BLaER1 treated with 17β-estradiol and CSF1 and Interleukin-3, amounts not matched to agents 10 nM and 100 nM (cell line): Measurements from ENCODE around the gene PTPN7.

Experiments used
- H3K27ac ChIP-seq, 11 experiments: shearing (Covaris generic); formaldehyde crosslinking; 2 replicates each; pipeline ENCODE4 v1.8.1; 2022
- H3K27me3 ChIP-seq, 11 experiments: shearing (Covaris generic); formaldehyde crosslinking; 2 replicates each; pipeline ENCODE4 v1.8.1; 2022
- H3K36me3 ChIP-seq, 11 experiments: shearing (Covaris generic); formaldehyde crosslinking; 2 replicates each; pipeline ENCODE4 v1.8.1; 2022
- H3K4me1 ChIP-seq, 10 experiments: shearing (Covaris generic); formaldehyde crosslinking; 2 replicates each; pipeline ENCODE4 v1.8.1; 2022
- H3K4me2 ChIP-seq, 11 experiments: shearing (Covaris generic); formaldehyde crosslinking; 2 replicates each; pipeline ENCODE4 v1.8.1; 2022
- H3K4me3 ChIP-seq, 10 experiments: shearing (Covaris generic); formaldehyde crosslinking; 2 replicates each; pipeline ENCODE4 v1.8.1; 2022
- H3K9ac ChIP-seq, 11 experiments: shearing (Covaris generic); formaldehyde crosslinking; 2 replicates each; pipeline ENCODE4 v1.8.1; 2022
- H3K9me3 ChIP-seq, 11 experiments: shearing (Covaris generic); formaldehyde crosslinking; replicated peaks in 1 of 11; 2 replicates each; pipeline ENCODE4 v1.8.1; 2022
- H4K20me1 ChIP-seq, 11 experiments: shearing (Covaris generic); formaldehyde crosslinking; 2 replicates each; pipeline ENCODE4 v1.8.1; 2022
- Cebpa-rat ChIP-seq, 11 experiments: shearing (Covaris generic); IDR thresholded peaks; 2 replicates each; pipeline ENCODE4 v1.8.1; 2022

Gene PTPN7

GRCh38 chr1:202154148-202154765 is 6.1 kb downstream of the PTPN7 start:
- TF ChIP-seq Cebpa-rat (IDR thresholded peaks at IDR 0.05) = no peak
- no peak overlapping the region for H3K9ac ChIP-seq
- H3K9me3 ChIP-seq = no peaks in the 10 kb centered on the region
- H3K27me3 ChIP-seq = no peaks in the 10 kb centered on the region
- H3K4me2 ChIP-seq = no peak overlapping the region
- peaks cover 21 to 100% (median 79%) of the 10 kb centered on the region in 11 experiments; a peak in 20 of 22 replicates for H4K20me1 ChIP-seq
- peaks cover 88 to 100% (median 93%) of the 10 kb centered on the region in 11 experiments for H3K36me3 ChIP-seq
- peaks cover 32 to 70% (median 43%) of the 10 kb centered on the region in 10 experiments for H3K4me1 ChIP-seq
- no peak overlapping the region for H3K4me3 ChIP-seq
- no peak overlapping the region for H3K27ac ChIP-seq

GRCh38 chr1:202153284-202153683 is 7.1 kb downstream of the PTPN7 start:
- no peaks in the 10 kb centered on the region for H3K9me3 ChIP-seq
- no peak for TF ChIP-seq Cebpa-rat (IDR thresholded peaks at IDR 0.05)
- H3K27ac ChIP-seq = no peak overlapping the region
- peaks cover 97 to 100% (median 100%) of the 10 kb centered on the region in 11 experiments for H3K36me3 ChIP-seq
- peak overlapping the region in 2 of 11 experiments; percentile 17 to 20; a peak in 2 of 22 replicates for H3K9ac ChIP-seq
- peaks cover 22 to 70% (median 34%) of the 10 kb centered on the region in 10 experiments for H3K4me1 ChIP-seq
- H3K4me3 ChIP-seq = no peak overlapping the region
- H3K27me3 ChIP-seq = no peaks in the 10 kb centered on the region
- no peak overlapping the region for H3K4me2 ChIP-seq
- H4K20me1 ChIP-seq = peaks cover 21 to 100% (median 72%) of the 10 kb centered on the region in 11 experiments; a peak in 20 of 22 replicates

GRCh38 chr1:202152399-202152798 is 8.0 kb downstream of the PTPN7 start:
- peaks cover 98 to 100% (median 100%) of the 10 kb centered on the region in 11 experiments for H3K36me3 ChIP-seq
- H3K27me3 ChIP-seq = no peaks in the 10 kb centered on the region
- H3K27ac ChIP-seq = no peak overlapping the region
- H3K9ac ChIP-seq = peak overlapping the region in 2 of 11 experiments; percentile 5 to 31; a peak in 2 of 22 replicates
- TF ChIP-seq Cebpa-rat (IDR thresholded peaks at IDR 0.05) = no peak
- H3K4me3 ChIP-seq = no peak overlapping the region
- H3K4me1 ChIP-seq = peaks cover 13 to 70% (median 28%) of the 10 kb centered on the region in 10 experiments
- no peak overlapping the region; a peak in 1 of 22 replicates for H3K4me2 ChIP-seq
- no peaks in the 10 kb centered on the region for H3K9me3 ChIP-seq
- H4K20me1 ChIP-seq = peaks cover 12 to 100% (median 68%) of the 10 kb centered on the region in 11 experiments; a peak in 20 of 22 replicates

- 0 out of 22 replicates have a peak overlapping the region, but pooled peaks of 1 of the 11 experiments have one; percentile 5 for H3K9ac ChIP-seq
- peaks cover 0 to 70% (median 20%) of the 10 kb centered on the region in 10 experiments for H3K4me1 ChIP-seq
- H3K27me3 ChIP-seq = no peaks in the 10 kb centered on the region
- peaks cover 4 to 100% (median 70%) of the 10 kb centered on the region in 11 experiments; a peak in 18 of 22 replicates for H4K20me1 ChIP-seq
- H3K4me3 ChIP-seq = no peak overlapping the region
- no peak overlapping the region for H3K27ac ChIP-seq
- H3K36me3 ChIP-seq = peaks cover 92 to 99% (median 96%) of the 10 kb centered on the region in 11 experiments
- no peak overlapping the region for H3K4me2 ChIP-seq
- TF ChIP-seq Cebpa-rat (IDR thresholded peaks at IDR 0.05) = no peak
- H3K9me3 ChIP-seq = no peaks in the 10 kb centered on the region
Measured at GRCh38 chr1:202151045-202151444, 9.4 kb downstream of the PTPN7 start.

GRCh38 chr1:202150602-202151001 is 9.8 kb downstream of the PTPN7 start:
- H3K9ac ChIP-seq = peak overlapping the region in 1 of 11 experiments; percentile 15; a peak in 1 of 22 replicates

GRCh38 chr1:202150187-202150586 is 10.2 kb downstream of the PTPN7 start:
- H3K4me3 ChIP-seq = no peak overlapping the region
- H3K9me3 ChIP-seq = no peaks in the 10 kb centered on the region
- H3K27ac ChIP-seq = no peak overlapping the region
- peaks cover 8 to 70% (median 20%) of the 10 kb centered on the region in 10 experiments for H3K4me1 ChIP-seq
- H3K9ac ChIP-seq = peak overlapping the region in 1 of 11 experiments; percentile 15; a peak in 1 of 22 replicates
- no peaks in the 10 kb centered on the region for H3K27me3 ChIP-seq
- H3K36me3 ChIP-seq = peaks cover 83 to 90% (median 87%) of the 10 kb centered on the region in 11 experiments
- no peak for TF ChIP-seq Cebpa-rat (IDR thresholded peaks at IDR 0.05)
- peaks cover 4 to 100% (median 62%) of the 10 kb centered on the region in 11 experiments; a peak in 17 of 22 replicates for H4K20me1 ChIP-seq
- peak overlapping the region in 1 of 11 experiments; percentile 5; a peak in 1 of 22 replicates for H3K4me2 ChIP-seq

More at GRCh38 chr1:202150602-202151001, 9.8 kb downstream of the PTPN7 start:
- Histone ChIP-seq H3K36me3 (peaks cover 87 to 94% (median 91%) of the 10 kb centered on the region in 11 experiments), H3K4me2 (no peak overlapping the region), H3K4me3 (no peak overlapping the region), H3K27ac (no peak overlapping the region), H3K9me3 (no peaks in the 10 kb centered on the region), H4K20me1 (peaks cover 4 to 100% (median 66%) of the 10 kb centered on the region in 11 experiments; a peak in 18 of 22 replicates), H3K27me3 (no peaks in the 10 kb centered on the region), H3K4me1 (peaks cover 4 to 70% (median 20%) of the 10 kb centered on the region in 10 experiments)
- TF ChIP-seq Cebpa-rat (IDR thresholded peaks at IDR 0.05) = no peak

GRCh38 chr1:202149566-202149965 is 10.8 kb downstream of the PTPN7 start:
- H3K9me3 ChIP-seq = no peaks in the 10 kb centered on the region

GRCh38 chr1:202148391-202148790 is 12.0 kb downstream of the PTPN7 start:
- no peak overlapping the region for H3K4me3 ChIP-seq
- peaks cover 7 to 88% (median 51%) of the 10 kb centered on the region in 11 experiments; a peak in 20 of 22 replicates for H4K20me1 ChIP-seq
- peak overlapping the region in 3 of 11 experiments; percentile 31 to 95 (median 52); a peak in 4 of 22 replicates for H3K4me2 ChIP-seq
- H3K9me3 ChIP-seq = no peaks in the 10 kb centered on the region
- no peak overlapping the region for H3K27ac ChIP-seq
- H3K4me1 ChIP-seq = peaks cover 12 to 54% (median 22%) of the 10 kb centered on the region in 10 experiments
- H3K36me3 ChIP-seq = peaks cover 65 to 72% (median 69%) of the 10 kb centered on the region in 11 experiments
- no peak for TF ChIP-seq Cebpa-rat (IDR thresholded peaks at IDR 0.05)
- peak overlapping the region in 1 of 11 experiments; percentile 29; a peak in 1 of 22 replicates for H3K9ac ChIP-seq
- H3K27me3 ChIP-seq = no peaks in the 10 kb centered on the region

More at GRCh38 chr1:202149566-202149965, 10.8 kb downstream of the PTPN7 start:
- Histone ChIP-seq H3K4me3 (no peak overlapping the region), H3K36me3 (peaks cover 77 to 84% (median 81%) of the 10 kb centered on the region in 11 experiments), H3K4me2 (no peak overlapping the region), H3K9ac (0 out of 22 replicates have a peak overlapping the region, but pooled peaks of 1 of the 11 experiments have one; percentile 29), H3K27ac (no peak overlapping the region), H3K4me1 (peaks cover 12 to 65% (median 22%) of the 10 kb centered on the region in 10 experiments), H4K20me1 (peaks cover 4 to 96% (median 58%) of the 10 kb centered on the region in 11 experiments; a peak in 16 of 22 replicates), H3K27me3 (no peaks in the 10 kb centered on the region)
- TF ChIP-seq Cebpa-rat (IDR thresholded peaks at IDR 0.05) = no peak

- peaks cover 14 to 88% (median 51%) of the 10 kb centered on the region in 11 experiments for H4K20me1 ChIP-seq
- H3K36me3 ChIP-seq = peaks cover 61 to 71% (median 64%) of the 10 kb centered on the region in 11 experiments
- no peaks in the 10 kb centered on the region for H3K27me3 ChIP-seq
- H3K27ac ChIP-seq = no peak overlapping the region
- H3K4me2 ChIP-seq = peak overlapping the region in 3 of 11 experiments; percentile 94 to 96 (median 95); a peak in 4 of 22 replicates
- H3K4me3 ChIP-seq = no peak overlapping the region
- peaks cover 26 to 63% (median 35%) of the 10 kb centered on the region in 10 experiments for H3K4me1 ChIP-seq
- H3K9me3 ChIP-seq = no peaks in the 10 kb centered on the region
- H3K9ac ChIP-seq = no peak overlapping the region; a peak in 1 of 22 replicates
- no peak for TF ChIP-seq Cebpa-rat (IDR thresholded peaks at IDR 0.05)
Measured at GRCh38 chr1:202146993-202147392, 13.4 kb downstream of the PTPN7 start.
